HEK293 (cell line): ENCODE results near the gene TSSK6.

Experiments
- AEBP2 ChIP-seq: fragments of 450-650 bp; formaldehyde crosslinking; IDR thresholded peaks from 2 replicates; pipeline ENCODE4 v1.5.1; 2016; ENCODE audit warnings: missing biosample characterization, missing genetic modification characterization, borderline replicate concordance
- ELK4 ChIP-seq: IDR thresholded peaks from 2 replicates; pipeline ENCODE4 v1.6.1; 2011; ENCODE audit warnings: mild to moderate bottlenecking, low read depth, low read length, borderline replicate concordance
- FEZF1 ChIP-seq: fragments of 450-650 bp; formaldehyde crosslinking; IDR thresholded peaks from 2 replicates; pipeline ENCODE4 v1.5.1; 2016; ENCODE audit warnings: missing biosample characterization, missing genetic modification characterization
- HOXC10 ChIP-seq: sonication (generic); formaldehyde crosslinking; IDR thresholded peaks from 2 replicates; pipeline ENCODE4 v1.8.1; 2023; ENCODE audit warnings: mild to moderate bottlenecking, missing genetic modification reagents
- REPIN1 ChIP-seq: fragments of 450-650 bp; formaldehyde crosslinking; IDR thresholded peaks from 2 replicates; pipeline ENCODE4 v1.5.1; 2017; ENCODE audit warnings: missing biosample characterization, missing genetic modification characterization, low read depth
- SALL2 ChIP-seq: fragments of 450-650 bp; formaldehyde crosslinking; IDR thresholded peaks from 2 replicates; pipeline ENCODE4 v1.5.0; 2017; ENCODE audit warnings: missing biosample characterization, mild to moderate bottlenecking, missing genetic modification characterization, borderline replicate concordance
- SCRT1 ChIP-seq: fragments of 450-650 bp; formaldehyde crosslinking; IDR thresholded peaks from 2 replicates; pipeline ENCODE4 v1.5.1; 2016; ENCODE audit warnings: missing biosample characterization, missing genetic modification characterization, borderline replicate concordance
- SETDB1 ChIP-seq: IDR thresholded peaks from one replicate; pipeline ENCODE4 v1.6.1; 2017; ENCODE audit warnings: mild to moderate bottlenecking, low read length, moderate library complexity, mixed read lengths; ENCODE audit not compliant: insufficient read length
- ZFHX2 ChIP-seq: fragments of 450-650 bp; formaldehyde crosslinking; conservative IDR thresholded peaks from 2 replicates; pipeline ENCODE4 v1.5.1; 2016; ENCODE audit warnings: missing biosample characterization, missing genetic modification characterization
- ZFP3 ChIP-seq: fragments of 450-650 bp; formaldehyde crosslinking; IDR thresholded peaks from 2 replicates; pipeline ENCODE4 v1.5.1; 2016; ENCODE audit warnings: low read depth, missing biosample characterization, missing genetic modification characterization
- ZNF146 ChIP-seq: fragments of 450-650 bp; formaldehyde crosslinking; IDR thresholded peaks from 2 replicates; pipeline ENCODE4 v1.5.1; 2016; ENCODE audit warnings: missing biosample characterization, missing genetic modification characterization
- ZNF148 ChIP-seq: fragments of 450-650 bp; formaldehyde crosslinking; IDR thresholded peaks from 2 replicates; pipeline ENCODE4 v1.5.0; 2017; ENCODE audit warnings: missing biosample characterization, missing genetic modification characterization, borderline replicate concordance
- ZNF16 ChIP-seq: fragments of 450-650 bp; formaldehyde crosslinking; IDR thresholded peaks from 2 replicates; pipeline ENCODE4 v1.5.1; 2016; ENCODE audit warnings: low read depth, missing biosample characterization, missing genetic modification characterization
- ZNF19 ChIP-seq: fragments of 450-650 bp; formaldehyde crosslinking; IDR thresholded peaks from 2 replicates; pipeline ENCODE4; 2016; ENCODE audit warnings: missing biosample characterization, missing genetic modification characterization, low read depth
- ZNF335 ChIP-seq: fragments of 450-650 bp; formaldehyde crosslinking; conservative IDR thresholded peaks from 2 replicates; pipeline ENCODE4 v1.5.1; 2016; ENCODE audit warnings: missing biosample characterization, missing genetic modification characterization
- ZNF350 ChIP-seq: fragments of 450-650 bp; formaldehyde crosslinking; IDR thresholded peaks from 2 replicates; pipeline ENCODE4 v1.5.0; 2017; ENCODE audit warnings: missing biosample characterization, mild to moderate bottlenecking, missing genetic modification characterization
- ZNF37A ChIP-seq: fragments of 450-650 bp; IDR thresholded peaks from 2 replicates; pipeline ENCODE4 v1.5.1; 2018; ENCODE audit warnings: missing biosample characterization, missing genetic modification characterization
- ZNF518A ChIP-seq: fragments of 450-650 bp; formaldehyde crosslinking; conservative IDR thresholded peaks from 2 replicates; pipeline ENCODE4 v1.5.1; 2016; ENCODE audit warnings: low read depth, missing biosample characterization, missing genetic modification characterization
- ZNF544 ChIP-seq: fragments of 450-650 bp; formaldehyde crosslinking; IDR thresholded peaks from 2 replicates; pipeline ENCODE4 v1.5.0; 2017; ENCODE audit warnings: missing biosample characterization, missing genetic modification characterization
- ZNF555 ChIP-seq: fragments of 450-650 bp; formaldehyde crosslinking; conservative IDR thresholded peaks from 2 replicates; pipeline ENCODE4 v1.5.1; 2017; ENCODE audit warnings: missing biosample characterization, mild to moderate bottlenecking, missing genetic modification characterization, inconsistent platforms
- ZNF610 ChIP-seq: fragments of 450-650 bp; formaldehyde crosslinking; IDR thresholded peaks from 2 replicates; pipeline ENCODE4 v1.5.1; 2016; ENCODE audit warnings: missing biosample characterization, missing genetic modification characterization, borderline replicate concordance
- ZNF624 ChIP-seq: fragments of 450-650 bp; formaldehyde crosslinking; IDR thresholded peaks from 2 replicates; pipeline ENCODE4 v1.5.1; 2017; ENCODE audit warnings: missing biosample characterization, missing genetic modification characterization
- ZNF658 ChIP-seq: fragments of 450-650 bp; formaldehyde crosslinking; IDR thresholded peaks from 2 replicates; pipeline ENCODE4; 2016; ENCODE audit warnings: missing biosample characterization, missing genetic modification characterization
- ZNF677 ChIP-seq: fragments of 450-650 bp; IDR thresholded peaks from 2 replicates; pipeline ENCODE4 v1.5.0; 2018; ENCODE audit warnings: missing biosample characterization, mild to moderate bottlenecking, missing genetic modification characterization, moderate library complexity
- ZNF707 ChIP-seq: fragments of 450-650 bp; formaldehyde crosslinking; IDR thresholded peaks from 2 replicates; pipeline ENCODE4 v1.5.1; 2016; ENCODE audit warnings: missing biosample characterization, missing genetic modification characterization
- TF ChIP-seq, protein P1 (sequence below): fragments of 450-650 bp; formaldehyde crosslinking; IDR thresholded peaks from 2 replicates; pipeline ENCODE4 v1.5.1; 2016; ENCODE audit warnings: missing biosample characterization, missing genetic modification characterization

TSSK6 gene

DNA sequence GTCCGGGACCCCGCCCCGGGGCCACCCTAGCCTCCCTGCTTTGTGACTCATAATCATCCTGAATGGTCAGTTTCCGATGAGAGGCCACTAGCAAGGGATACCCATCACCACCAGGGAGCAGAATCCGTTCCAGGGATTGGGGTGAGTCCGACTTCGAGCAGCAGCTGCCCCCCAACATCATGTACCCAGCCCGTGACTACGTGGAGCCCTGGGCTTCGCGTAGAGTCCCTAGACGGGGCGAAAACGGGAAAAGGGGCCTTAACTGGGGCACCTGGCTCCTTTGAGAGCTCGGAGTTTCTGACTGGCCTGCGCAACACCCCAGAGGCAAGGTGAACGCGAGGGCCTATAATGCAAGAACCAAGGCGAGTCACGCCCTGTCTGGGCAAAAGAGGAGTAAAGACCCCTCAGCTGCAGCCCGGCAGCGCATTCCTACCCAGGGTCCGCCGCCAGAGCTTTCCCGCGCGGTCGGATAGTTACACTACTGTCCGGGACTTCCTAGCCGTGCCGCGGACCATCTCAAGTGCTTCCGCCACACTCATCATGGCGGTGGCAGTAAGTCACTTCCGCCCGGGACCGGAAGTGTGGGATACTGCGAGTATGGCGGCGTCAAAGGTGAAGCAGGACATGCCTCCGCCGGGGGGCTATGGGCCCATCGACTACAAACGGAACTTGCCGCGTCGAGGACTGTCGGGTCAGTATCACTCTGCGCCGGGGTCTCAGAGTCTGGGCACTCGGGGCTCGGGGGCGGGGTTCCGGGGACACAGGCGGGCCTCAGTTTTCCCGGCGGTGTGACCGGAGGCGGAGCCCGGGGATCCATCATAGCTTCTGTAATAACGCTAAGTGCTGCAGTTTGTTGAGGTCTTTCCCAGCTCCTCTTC lies 533 bp upstream of the TSSK6 start, which contains the start of gene NDUFA13 (continued):
- TF ChIP-seq AEBP2 (no peak), ZNF148 (tag by site-specific recombination) (no peak), ZNF677 (tag by site-specific recombination) (no peak), REPIN1 (no peak), ZNF555 (no peak), SALL2 (tag by site-specific recombination) (no peak), FEZF1 (tag by site-specific recombination) (no peak), ZNF518A (tag by site-specific recombination) (peak; percentile 54; the same call in 1 of the 2 replicates), ZNF610 (tag by site-specific recombination) (no peak; the same call in 1 of the 2 replicates), ZNF707 (tag by site-specific recombination) (no peak), ZNF544 (tag by site-specific recombination) (no peak), ZFP3 (no peak), ZNF19 (no peak), ZNF335 (tag by site-specific recombination) (peak; percentile 92), ELK4 (peak; percentile 93; the same call in 1 of the 2 replicates), SCRT1 (tag by site-specific recombination) (no peak), ZNF624 (tag by site-specific recombination) (no peak), SETDB1 (no peak), ZNF16 (tag by site-specific recombination) (no peak), ZNF37A (no peak), HOXC10 (CRISPR knock-in tag) (peak; percentile 78; the same call in 1 of the 2 replicates), ZNF658 (tag by site-specific recombination) (no peak), ZNF146 (tag by site-specific recombination) (no peak), ZFHX2 (tag by site-specific recombination) (no peak), ZNF350 (no peak)
- TF ChIP-seq, protein P1, sequence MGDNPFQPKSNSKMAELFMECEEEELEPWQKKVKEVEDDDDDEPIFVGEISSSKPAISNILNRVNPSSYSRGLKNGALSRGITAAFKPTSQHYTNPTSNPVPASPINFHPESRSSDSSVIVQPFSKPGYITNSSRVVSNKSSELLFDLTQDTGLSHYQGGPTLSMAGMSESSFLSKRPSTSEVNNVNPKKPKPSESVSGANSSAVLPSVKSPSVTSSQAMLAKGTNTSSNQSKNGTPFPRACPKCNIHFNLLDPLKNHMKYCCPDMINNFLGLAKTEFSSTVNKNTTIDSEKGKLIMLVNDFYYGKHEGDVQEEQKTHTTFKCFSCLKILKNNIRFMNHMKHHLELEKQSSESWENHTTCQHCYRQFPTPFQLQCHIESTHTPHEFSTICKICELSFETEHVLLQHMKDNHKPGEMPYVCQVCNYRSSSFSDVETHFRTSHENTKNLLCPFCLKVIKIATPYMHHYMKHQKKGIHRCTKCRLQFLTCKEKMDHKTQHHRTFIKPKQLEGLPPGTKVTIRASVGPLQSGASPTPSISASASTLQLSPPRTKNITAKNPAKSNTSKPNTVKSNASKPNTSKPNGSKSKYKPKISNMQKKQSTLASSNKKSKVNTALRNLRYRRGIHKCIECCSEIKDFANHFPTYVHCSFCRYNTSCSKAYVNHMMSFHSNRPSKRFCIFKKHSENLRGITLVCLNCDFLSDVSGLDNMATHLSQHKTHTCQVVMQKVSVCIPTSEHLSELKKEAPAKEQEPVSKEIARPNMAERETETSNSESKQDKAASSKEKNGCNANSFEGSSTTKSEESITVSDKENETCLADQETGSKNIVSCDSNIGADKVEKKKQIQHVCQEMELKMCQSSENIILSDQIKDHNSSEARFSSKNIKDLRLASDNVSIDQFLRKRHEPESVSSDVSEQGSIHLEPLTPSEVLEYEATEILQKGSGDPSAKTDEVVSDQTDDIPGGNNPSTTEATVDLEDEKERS: no peak
